Activated CD4-positive, alpha-beta T cell treated with anti-CD3 and anti-CD28 coated beads for 24 hours (primary cell): ENCODE measurements around the gene WDFY2.
"Not testable (repeated sequence)": the region's sequence is repeated elsewhere in the genome, so short reads cannot be mapped to it uniquely, and the experiment has no call there.

Source experiments
- DNase-seq, 2 donors: peaks; one replicate each; pipeline ENCODE4 v3.0.0-alpha.2; 2020; ENCODE audit warnings: low read depth in 2 of 2

The WDFY2 gene

GRCh38 chr13:51666374-51666773 lies 82.1 kb downstream of the WDFY2 start:
- DNase-seq, result no peak

GRCh38 chr13:51666839-51667238 lies 82.6 kb downstream of the WDFY2 start:
- DNase-seq, result no peak

- no peak for DNase-seq
These were observed 84.4 kb downstream of the WDFY2 start for GRCh38 chr13:51668580-51669195.

- no peak for DNase-seq
These were observed 88.9 kb downstream of the WDFY2 start for GRCh38 chr13:51673165-51673564.

GRCh38 chr13:51674276-51674675 lies 90.0 kb downstream of the WDFY2 start:
- no peak for DNase-seq

- no peak for DNase-seq
These were observed 91.1 kb downstream of the WDFY2 start for GRCh38 chr13:51675385-51675784.

GRCh38 chr13:51675877-51676276 lies 91.6 kb downstream of the WDFY2 start:
- DNase-seq, result no peak

- no peak for DNase-seq
These were observed 92.5 kb downstream of the WDFY2 start for GRCh38 chr13:51676739-51677138.

- DNase-seq, result no peak
These were observed 94.2 kb downstream of the WDFY2 start for GRCh38 chr13:51678420-51678819.

- DNase-seq, result no peak
These were observed 95.4 kb downstream of the WDFY2 start for GRCh38 chr13:51679616-51680015.

- DNase-seq, result no peak
These were observed 96.9 kb downstream of the WDFY2 start for GRCh38 chr13:51681037-51681678.

- no peak for DNase-seq
These were observed 98.4 kb downstream of the WDFY2 start for GRCh38 chr13:51682686-51683085.

GRCh38 chr13:51683597-51683996 lies 99.3 kb downstream of the WDFY2 start:
- no peak for DNase-seq

GRCh38 chr13:51684076-51684475 lies 99.8 kb downstream of the WDFY2 start:
- no peak for DNase-seq

- no peak for DNase-seq
These were observed 103.9 kb downstream of the WDFY2 start for GRCh38 chr13:51687947-51688714.

- no peak for DNase-seq
These were observed 104.8 kb downstream of the WDFY2 start for GRCh38 chr13:51688937-51689662.

- DNase-seq, result no peak
These were observed 105.4 kb downstream of the WDFY2 start for GRCh38 chr13:51689663-51689996.

- not testable (repeated sequence) for DNase-seq
These were observed 111.4 kb downstream of the WDFY2 start for GRCh38 chr13:51695677-51696076.

GRCh38 chr13:51697181-51697580 lies 112.9 kb downstream of the WDFY2 start:
- no peak for DNase-seq

GRCh38 chr13:51697855-51698254 lies 113.6 kb downstream of the WDFY2 start:
- no peak for DNase-seq

- DNase-seq, result no peak
These were observed 114.1 kb downstream of the WDFY2 start for GRCh38 chr13:51698352-51698751.
